Type B pancreatic cell (in vitro differentiated cells): Measurements from ENCODE around the gene FAM13A. TPM values are rescaled to one million over a fixed set of nuclear protein-coding genes. Genes with fewer than 3 reads are reported as not detected.

ENCODE experiments used
- DNase-seq: peaks from one replicate; pipeline ENCODE4 v3.0.0; 2021; ENCODE audit warnings: mixed read lengths; ENCODE audit not compliant: unreplicated experiment; ENCODE audit errors: extremely low spot score
- H3K27ac Mint-ChIP-seq: 2 replicates; pipeline ENCODE4 v1.8.0; 2021; ENCODE audit warnings: mild to moderate bottlenecking, mixed read lengths
- H3K27me3 Mint-ChIP-seq: 2 replicates; pipeline ENCODE4 v1.8.0; 2021; ENCODE audit warnings: mixed read lengths
- H3K36me3 Mint-ChIP-seq: 2 replicates; pipeline ENCODE4 v1.8.0; 2021; ENCODE audit warnings: mixed read lengths
- H3K4me1 Mint-ChIP-seq: one replicate; pipeline ENCODE4 v1.8.0; 2021; ENCODE audit warnings: mixed read lengths; ENCODE audit not compliant: unreplicated experiment
- H3K4me3 Mint-ChIP-seq: 2 replicates; pipeline ENCODE4 v1.8.0; 2021; ENCODE audit warnings: mild to moderate bottlenecking, mixed read lengths
- H3K9me3 Mint-ChIP-seq: 2 replicates; pipeline ENCODE4 v1.8.0; 2021; ENCODE audit warnings: mixed read lengths
- CTCF ChIP-seq: fragments of 200-600 bp; sonication (generic); conservative IDR thresholded peaks from 2 replicates; pipeline ENCODE4 v1.5.0; 2021; ENCODE audit warnings: antibody characterized with exemption, mild to moderate bottlenecking
- total RNA-seq: library from RNA; stranded (reverse); gene quantifications from 2 replicates; pipeline ENCODE4 v1.2.1, GENCODE V29; 2021; ENCODE audit warnings: low replicate concordance

The FAM13A gene
- total RNA-seq, 1 donor from 2014 or later: 29.5 TPM

- TF ChIP-seq CTCF: no peak
- no peak for DNase-seq
- H3K36me3 Mint-ChIP-seq: peaks cover 4% of the 10 kb centered on the region
- H3K9me3 Mint-ChIP-seq: no peaks in the 10 kb centered on the region
- H3K4me3 Mint-ChIP-seq: peak overlapping the region; percentile 68
- H3K4me1 Mint-ChIP-seq: peaks cover 40% of the 10 kb centered on the region
- peak overlapping the region; percentile 46 for H3K27ac Mint-ChIP-seq
- H3K27me3 Mint-ChIP-seq: no peaks in the 10 kb centered on the region
These were observed 297.7 kb downstream of the FAM13A start for GRCh38 chr4:88759039-88759894.

- H3K4me1 Mint-ChIP-seq: peaks cover 45% of the 10 kb centered on the region
- peaks cover 4% of the 10 kb centered on the region for H3K36me3 Mint-ChIP-seq
- H3K4me3 Mint-ChIP-seq: peak overlapping the region; percentile 68
- no peaks in the 10 kb centered on the region for H3K9me3 Mint-ChIP-seq
- H3K27ac Mint-ChIP-seq: peak overlapping the region; percentile 46
- H3K27me3 Mint-ChIP-seq: no peaks in the 10 kb centered on the region
- no peak for DNase-seq
- no peak for TF ChIP-seq CTCF
These were observed 298.7 kb downstream of the FAM13A start for GRCh38 chr4:88758264-88758663.

GRCh38 chr4:88757776-88758175, 299.2 kb downstream of the FAM13A start:
- Mint-ChIP-seq H3K4me1 (peaks cover 41% of the 10 kb centered on the region), H3K27me3 (no peaks in the 10 kb centered on the region), H3K9me3 (no peaks in the 10 kb centered on the region), H3K36me3 (no peaks in the 10 kb centered on the region), H3K27ac (peak overlapping the region; percentile 46), H3K4me3 (peak overlapping the region; percentile 68)
- no peak for DNase-seq
- no peak for TF ChIP-seq CTCF

GRCh38 chr4:88757067-88757466, 299.9 kb downstream of the FAM13A start:
- Mint-ChIP-seq H3K4me1 (peaks cover 41% of the 10 kb centered on the region), H3K27ac (no peak overlapping the region), H3K27me3 (no peaks in the 10 kb centered on the region), H3K36me3 (no peaks in the 10 kb centered on the region), H3K4me3 (no peak overlapping the region), H3K9me3 (no peaks in the 10 kb centered on the region)
- no peak for DNase-seq
- TF ChIP-seq CTCF: no peak

GRCh38 chr4:88756149-88756548, 300.8 kb downstream of the FAM13A start:
- Mint-ChIP-seq H3K36me3 (no peaks in the 10 kb centered on the region), H3K4me1 (peaks cover 37% of the 10 kb centered on the region), H3K27ac (peak overlapping the region; percentile 37), H3K4me3 (no peak overlapping the region), H3K9me3 (no peaks in the 10 kb centered on the region), H3K27me3 (no peaks in the 10 kb centered on the region)
- no peak for DNase-seq
- TF ChIP-seq CTCF: no peak
